GM12878 (cell line): Measurements from ENCODE around the gene CAPN10. TPM values are rescaled to one million over a fixed set of nuclear protein-coding genes. Genes with fewer than 3 reads are reported as not detected.

ENCODE experiments used
- ATF7 ChIP-seq: fragments of 450-650 bp; IDR thresholded peaks from 2 replicates; pipeline ENCODE4 v1.6.1; 2016; ENCODE audit warnings: low read depth, mild to moderate bottlenecking
- BMI1 ChIP-seq: fragments of 450-650 bp; IDR thresholded peaks from 2 replicates; pipeline ENCODE4 v1.6.1; 2016; ENCODE audit warnings: mild to moderate bottlenecking, moderate library complexity, borderline replicate concordance
- CHD1 ChIP-seq: IDR thresholded peaks from 2 replicates; pipeline ENCODE4 v1.6.1; 2012; ENCODE audit warnings: low read depth, low read length, improper control_type of control experiment
- DPF2 ChIP-seq: fragments of 450-650 bp; IDR thresholded peaks from 2 replicates; pipeline ENCODE4 v1.6.1; 2017; ENCODE audit warnings: mild to moderate bottlenecking
- ESRRA ChIP-seq: IDR thresholded peaks from 2 replicates; pipeline ENCODE4 v1.6.1; 2012; ENCODE audit warnings: mild to moderate bottlenecking, low read length, improper control_type of control experiment
- HDGF ChIP-seq: fragments of 450-650 bp; IDR thresholded peaks from 2 replicates; pipeline ENCODE4 v1.6.1; 2016; ENCODE audit warnings: antibody characterized with exemption
- NFYA ChIP-seq: IDR thresholded peaks from 2 replicates; pipeline ENCODE4 v1.6.1; 2011; ENCODE audit warnings: low read depth, mild to moderate bottlenecking, low read length, improper control_type of control experiment, borderline replicate concordance
- NFYB ChIP-seq: IDR thresholded peaks from 2 replicates; pipeline ENCODE4 v1.6.1; 2011; ENCODE audit warnings: low read depth, mild to moderate bottlenecking, low read length, improper control_type of control experiment, moderate library complexity; ENCODE audit not compliant: insufficient read depth
- PML ChIP-seq: IDR thresholded peaks from 2 replicates; pipeline ENCODE4 v1.6.1; 2012; ENCODE audit warnings: low read length, inconsistent platforms
- POLR2AphosphoS2 ChIP-seq: IDR thresholded peaks from 2 replicates; pipeline ENCODE4 v1.6.1; 2011; ENCODE audit warnings: low read depth, mild to moderate bottlenecking, low read length, improper control_type of control experiment, moderate library complexity
- RBBP5 ChIP-seq: fragments of 200-600 bp; sonication (generic); conservative IDR thresholded peaks from 2 replicates; pipeline ENCODE4 v1.6.1; 2016
- SP1 ChIP-seq: IDR thresholded peaks from one replicate; pipeline ENCODE4 v1.6.1; 2011; ENCODE audit warnings: low read depth, low read length
- SUZ12 ChIP-seq: fragments of 200-600 bp; sonication (generic); IDR thresholded peaks from one replicate; pipeline ENCODE4 v1.6.1; 2018; ENCODE audit warnings: antibody characterized with exemption, mild to moderate bottlenecking; ENCODE audit not compliant: unreplicated experiment
- TCF7 ChIP-seq: IDR thresholded peaks from 2 replicates; pipeline ENCODE4 v1.6.1; 2014; ENCODE audit warnings: antibody characterized with exemption, borderline replicate concordance
- ZBTB4 ChIP-seq: fragments of 450-650 bp; formaldehyde crosslinking; IDR thresholded peaks from 2 replicates; pipeline ENCODE4 v1.4.0; 2022; ENCODE audit warnings: mild to moderate bottlenecking, moderate library complexity
- ZNF274 ChIP-seq: IDR thresholded peaks from one replicate; pipeline ENCODE4 v1.8.0; 2011; ENCODE audit not compliant: insufficient read length, insufficient read depth
- ZNF622 ChIP-seq: fragments of 450-650 bp; IDR thresholded peaks from 2 replicates; pipeline ENCODE4 v1.6.1; 2017; ENCODE audit warnings: mild to moderate bottlenecking, inconsistent platforms
- polyA plus RNA-seq, 11 experiments: library from polyadenylated mRNA; depleted of rRNA in 4 of 11; unstranded in 6 of 11; stranded (reverse) in 5 of 11; fragments of >200 nt; fragmentation: Nextera tagmentation in 4 of 11; fragmentation: Illumina TruSeq in 1 of 11; extraction: Ambion mirVana in 4 of 11; extraction: Trizol in 1 of 11; gene quantifications; 1 replicate in 1 of 11; 2 replicates in 10 of 11; pipeline versions ENCODE4 v1.2.1 to v1.2.3, GENCODE V29; 2011 to 2016; ENCODE audit warnings: inconsistent platforms in 2 of 11, missing spikeins in 2 of 11, low read depth in 1 of 11
- total RNA-seq, 4 experiments: library from RNA; depleted of rRNA in 3 of 4; stranded (reverse); fragments of >200 nt in 3 of 4; fragmentation: Illumina TruSeq in 1 of 4; extraction: Trizol in 1 of 4; gene quantifications; 2 replicates each; pipeline versions ENCODE4 v1.2.1 to v1.2.3, GENCODE V29; 2013 to 2021
- TF ChIP-seq, protein P1 (sequence below): fragments of 450-650 bp; IDR thresholded peaks from 2 replicates; pipeline ENCODE4 v1.6.1; 2017; ENCODE audit warnings: antibody characterized with exemption, mild to moderate bottlenecking, moderate library complexity
- TF ChIP-seq, protein P2 (sequence below): fragments of 450-650 bp; conservative IDR thresholded peaks from 2 replicates; pipeline ENCODE4 v1.6.1; 2017; ENCODE audit warnings: mild to moderate bottlenecking, moderate library complexity
- TF ChIP-seq, protein P3 (sequence below): fragments of 450-650 bp; IDR thresholded peaks from 2 replicates; pipeline ENCODE4 v1.6.1; 2016; ENCODE audit warnings: mild to moderate bottlenecking
- TF ChIP-seq, protein P4 (sequence below): fragments of 450-650 bp; IDR thresholded peaks from 2 replicates; pipeline ENCODE4 v1.6.1; 2018; ENCODE audit warnings: borderline replicate concordance, mild to moderate bottlenecking; ENCODE audit not compliant: partially characterized antibody

Gene CAPN10
- total and polyA plus RNA-seq, 10 of the 15 experiments (the other 5 are each of a cell fraction or from before 2014, with no cell fraction given), result 0.37 to 40.6 (median 17.5) TPM

DNA sequence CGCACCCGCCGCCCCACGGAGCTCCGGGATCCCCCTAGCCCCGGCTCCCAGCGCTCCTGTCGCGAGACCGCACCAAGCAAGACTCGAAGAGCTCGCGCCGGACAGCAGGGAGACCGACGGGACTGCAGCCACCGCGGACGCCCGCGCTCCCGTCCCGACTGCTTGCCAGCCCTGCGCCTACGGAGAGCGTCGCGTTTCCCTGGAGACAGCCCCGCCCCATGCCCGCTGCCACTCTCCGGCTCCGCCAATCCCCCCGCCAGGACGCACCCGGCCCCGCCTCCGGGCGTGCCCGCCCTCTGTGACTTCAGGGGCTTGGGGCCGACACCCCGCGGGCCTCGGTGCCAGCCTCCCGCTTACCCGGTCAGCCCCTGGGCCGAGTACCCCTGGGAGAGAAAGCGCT is 28.7 kb upstream of the CAPN10 start, which contains the start of gene ANKMY1 (continued):
- TF ChIP-seq, protein P1, sequence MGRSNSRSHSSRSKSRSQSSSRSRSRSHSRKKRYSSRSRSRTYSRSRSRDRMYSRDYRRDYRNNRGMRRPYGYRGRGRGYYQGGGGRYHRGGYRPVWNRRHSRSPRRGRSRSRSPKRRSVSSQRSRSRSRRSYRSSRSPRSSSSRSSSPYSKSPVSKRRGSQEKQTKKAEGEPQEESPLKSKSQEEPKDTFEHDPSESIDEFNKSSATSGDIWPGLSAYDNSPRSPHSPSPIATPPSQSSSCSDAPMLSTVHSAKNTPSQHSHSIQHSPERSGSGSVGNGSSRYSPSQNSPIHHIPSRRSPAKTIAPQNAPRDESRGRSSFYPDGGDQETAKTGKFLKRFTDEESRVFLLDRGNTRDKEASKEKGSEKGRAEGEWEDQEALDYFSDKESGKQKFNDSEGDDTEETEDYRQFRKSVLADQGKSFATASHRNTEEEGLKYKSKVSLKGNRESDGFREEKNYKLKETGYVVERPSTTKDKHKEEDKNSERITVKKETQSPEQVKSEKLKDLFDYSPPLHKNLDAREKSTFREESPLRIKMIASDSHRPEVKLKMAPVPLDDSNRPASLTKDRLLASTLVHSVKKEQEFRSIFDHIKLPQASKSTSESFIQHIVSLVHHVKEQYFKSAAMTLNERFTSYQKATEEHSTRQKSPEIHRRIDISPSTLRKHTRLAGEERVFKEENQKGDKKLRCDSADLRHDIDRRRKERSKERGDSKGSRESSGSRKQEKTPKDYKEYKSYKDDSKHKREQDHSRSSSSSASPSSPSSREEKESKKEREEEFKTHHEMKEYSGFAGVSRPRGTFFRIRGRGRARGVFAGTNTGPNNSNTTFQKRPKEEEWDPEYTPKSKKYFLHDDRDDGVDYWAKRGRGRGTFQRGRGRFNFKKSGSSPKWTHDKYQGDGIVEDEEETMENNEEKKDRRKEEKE, result no peak
- TF ChIP-seq ZNF274 (no peak), HDGF (no peak), POLR2AphosphoS2 (no peak), CHD1 (no peak), NFYB (0 out of 2 replicates have a peak, but pooled peaks have one; percentile 27), BMI1 (peak; percentile 48; the same call in 1 of the 2 replicates), SUZ12 (no peak), PML (no peak), DPF2 (peak; percentile 59; the same call in 1 of the 2 replicates), TCF7 (no peak), ESRRA (no peak), RBBP5 (no peak), ATF7 (no peak), SP1 (no peak), ZBTB4 (CRISPR knock-in tag) (no peak), ZNF622 (no peak), NFYA (no peak)
- TF ChIP-seq, protein P2, sequence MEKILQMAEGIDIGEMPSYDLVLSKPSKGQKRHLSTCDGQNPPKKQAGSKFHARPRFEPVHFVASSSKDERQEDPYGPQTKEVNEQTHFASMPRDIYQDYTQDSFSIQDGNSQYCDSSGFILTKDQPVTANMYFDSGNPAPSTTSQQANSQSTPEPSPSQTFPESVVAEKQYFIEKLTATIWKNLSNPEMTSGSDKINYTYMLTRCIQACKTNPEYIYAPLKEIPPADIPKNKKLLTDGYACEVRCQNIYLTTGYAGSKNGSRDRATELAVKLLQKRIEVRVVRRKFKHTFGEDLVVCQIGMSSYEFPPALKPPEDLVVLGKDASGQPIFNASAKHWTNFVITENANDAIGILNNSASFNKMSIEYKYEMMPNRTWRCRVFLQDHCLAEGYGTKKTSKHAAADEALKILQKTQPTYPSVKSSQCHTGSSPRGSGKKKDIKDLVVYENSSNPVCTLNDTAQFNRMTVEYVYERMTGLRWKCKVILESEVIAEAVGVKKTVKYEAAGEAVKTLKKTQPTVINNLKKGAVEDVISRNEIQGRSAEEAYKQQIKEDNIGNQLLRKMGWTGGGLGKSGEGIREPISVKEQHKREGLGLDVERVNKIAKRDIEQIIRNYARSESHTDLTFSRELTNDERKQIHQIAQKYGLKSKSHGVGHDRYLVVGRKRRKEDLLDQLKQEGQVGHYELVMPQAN, result peak; percentile 79
- TF ChIP-seq, protein P3, sequence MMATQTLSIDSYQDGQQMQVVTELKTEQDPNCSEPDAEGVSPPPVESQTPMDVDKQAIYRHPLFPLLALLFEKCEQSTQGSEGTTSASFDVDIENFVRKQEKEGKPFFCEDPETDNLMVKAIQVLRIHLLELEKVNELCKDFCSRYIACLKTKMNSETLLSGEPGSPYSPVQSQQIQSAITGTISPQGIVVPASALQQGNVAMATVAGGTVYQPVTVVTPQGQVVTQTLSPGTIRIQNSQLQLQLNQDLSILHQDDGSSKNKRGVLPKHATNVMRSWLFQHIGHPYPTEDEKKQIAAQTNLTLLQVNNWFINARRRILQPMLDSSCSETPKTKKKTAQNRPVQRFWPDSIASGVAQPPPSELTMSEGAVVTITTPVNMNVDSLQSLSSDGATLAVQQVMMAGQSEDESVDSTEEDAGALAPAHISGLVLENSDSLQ, result peak; percentile 97
- TF ChIP-seq, protein P4, sequence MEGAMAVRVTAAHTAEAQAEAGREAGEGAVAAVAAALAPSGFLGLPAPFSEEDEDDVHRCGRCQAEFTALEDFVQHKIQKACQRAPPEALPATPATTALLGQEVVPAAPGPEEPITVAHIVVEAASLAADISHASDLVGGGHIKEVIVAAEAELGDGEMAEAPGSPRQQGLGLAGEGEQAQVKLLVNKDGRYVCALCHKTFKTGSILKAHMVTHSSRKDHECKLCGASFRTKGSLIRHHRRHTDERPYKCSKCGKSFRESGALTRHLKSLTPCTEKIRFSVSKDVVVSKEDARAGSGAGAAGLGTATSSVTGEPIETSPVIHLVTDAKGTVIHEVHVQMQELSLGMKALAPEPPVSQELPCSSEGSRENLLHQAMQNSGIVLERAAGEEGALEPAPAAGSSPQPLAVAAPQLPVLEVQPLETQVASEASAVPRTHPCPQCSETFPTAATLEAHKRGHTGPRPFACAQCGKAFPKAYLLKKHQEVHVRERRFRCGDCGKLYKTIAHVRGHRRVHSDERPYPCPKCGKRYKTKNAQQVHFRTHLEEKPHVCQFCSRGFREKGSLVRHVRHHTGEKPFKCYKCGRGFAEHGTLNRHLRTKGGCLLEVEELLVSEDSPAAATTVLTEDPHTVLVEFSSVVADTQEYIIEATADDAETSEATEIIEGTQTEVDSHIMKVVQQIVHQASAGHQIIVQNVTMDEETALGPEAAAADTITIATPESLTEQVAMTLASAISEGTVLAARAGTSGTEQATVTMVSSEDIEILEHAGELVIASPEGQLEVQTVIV, result no peak
